OCI-LY3 (cell line): ENCODE results near the gene GRM3.

Experiments used
- H2AFZ ChIP-seq: fragments of 200-600, 300-600 bp; shearing (Covaris generic); 2 replicates; pipeline ENCODE4 v1.6.0; 2014; ENCODE audit warnings: antibody characterized with exemption, low read depth, low read length
- H3K27ac ChIP-seq: fragments of 200-600, 300-600 bp; sonication (generic); 2 replicates; pipeline ENCODE4 v1.5.1; 2014; ENCODE audit warnings: mild to moderate bottlenecking, low read length, moderate library complexity, mixed read lengths
- H3K27me3 ChIP-seq: fragments of 200-600, 300-600 bp; sonication (generic); 2 replicates; pipeline ENCODE4 v1.6.1; 2014; ENCODE audit warnings: low read depth, low read length, mixed read lengths
- H3K36me3 ChIP-seq: fragments of 200-600, 300-600 bp; sonication (generic); replicated peaks from 2 replicates; pipeline ENCODE3; 2014; ENCODE audit warnings: low read depth, low read length, mixed read lengths
- H3K4me1 ChIP-seq: fragments of 300-600, 200-600 bp; sonication (generic); 2 replicates; pipeline ENCODE4 v1.6.1; 2014; ENCODE audit warnings: low read length, mixed read lengths
- H3K4me2 ChIP-seq: fragments of 200-600, 300-600 bp; sonication (generic); 2 replicates; pipeline ENCODE4 v1.6.1; 2014; ENCODE audit warnings: low read length, mixed read lengths
- H3K4me3 ChIP-seq: fragments of 300-600, 200-600 bp; sonication (generic); 2 replicates; pipeline ENCODE4 v1.5.1; 2014; ENCODE audit warnings: antibody characterized with exemption, mild to moderate bottlenecking, low read length, moderate library complexity
- H3K79me2 ChIP-seq: fragments of 300-600, 200-600 bp; shearing (Covaris generic); 2 replicates; pipeline ENCODE4 v1.6.1; 2014; ENCODE audit warnings: mild to moderate bottlenecking, low read length, mixed read lengths
- H3K9ac ChIP-seq: fragments of 300-600, 200-600 bp; shearing (Covaris generic); 2 replicates; pipeline ENCODE4 v1.6.0; 2014; ENCODE audit warnings: mild to moderate bottlenecking, low read length, moderate library complexity
- H3K9me3 ChIP-seq: fragments of 200-600, 300-600 bp; shearing (Covaris generic); 2 replicates; pipeline ENCODE4 v1.6.1; 2014; ENCODE audit warnings: low read length, mixed read lengths; ENCODE audit not compliant: insufficient read depth
- H4K20me1 ChIP-seq: fragments of 200-600, 300-600 bp; sonication (generic); 2 replicates; pipeline ENCODE4 v1.6.1; 2016; ENCODE audit warnings: low read length, mixed read lengths; ENCODE audit not compliant: insufficient read depth
- CTCF ChIP-seq: fragments of 200-600, 300-600 bp; sonication (generic); IDR thresholded peaks from 2 replicates; pipeline ENCODE4 v1.5.1; 2014; ENCODE audit warnings: antibody characterized with exemption, low read length, low read depth
- EZH2phosphoT487 ChIP-seq: fragments of 200-600 bp; shearing (Covaris generic); IDR thresholded peaks from 2 replicates; pipeline ENCODE4 v1.6.1; 2018; ENCODE audit warnings: antibody characterized with exemption, mixed run types, low read depth

Gene GRM3

GRCh38 chr7:86793136-86793535 is 149.4 kb downstream of the GRM3 start:
- no peaks in the 10 kb centered on the region for H3K9me3 ChIP-seq
- no peaks in the 10 kb centered on the region for H4K20me1 ChIP-seq
- H3K79me2 ChIP-seq = no peaks in the 10 kb centered on the region
- no peak overlapping the region for H3K4me2 ChIP-seq
- H3K27me3 ChIP-seq = no peaks in the 10 kb centered on the region
- no peak overlapping the region for H3K9ac ChIP-seq
- H3K27ac ChIP-seq = no peak overlapping the region
- H2AFZ ChIP-seq = no peak overlapping the region
- no peak for TF ChIP-seq CTCF
- TF ChIP-seq EZH2phosphoT487 = no peak
- no peaks in the 10 kb centered on the region for H3K36me3 ChIP-seq
- peaks cover 13% of the 10 kb centered on the region for H3K4me1 ChIP-seq
- H3K4me3 ChIP-seq = no peak overlapping the region

- Histone ChIP-seq H3K4me3 (no peak overlapping the region), H3K4me1 (no peaks in the 10 kb centered on the region), H2AFZ (no peak overlapping the region), H3K9me3 (no peaks in the 10 kb centered on the region), H3K27ac (no peak overlapping the region), H3K36me3 (no peaks in the 10 kb centered on the region), H3K27me3 (no peaks in the 10 kb centered on the region), H3K9ac (no peak overlapping the region), H3K79me2 (no peaks in the 10 kb centered on the region), H3K4me2 (no peak overlapping the region), H4K20me1 (no peaks in the 10 kb centered on the region)
- peak; percentile 78 for TF ChIP-seq CTCF
- no peak for TF ChIP-seq EZH2phosphoT487
Observed at GRCh38 chr7:86814661-86815379, 171.1 kb downstream of the GRM3 start.

GRCh38 chr7:86815556-86815955 is 171.8 kb downstream of the GRM3 start:
- H3K4me2 ChIP-seq = no peak overlapping the region
- no peaks in the 10 kb centered on the region for H3K36me3 ChIP-seq
- H3K9me3 ChIP-seq = no peaks in the 10 kb centered on the region
- no peaks in the 10 kb centered on the region for H3K4me1 ChIP-seq
- H4K20me1 ChIP-seq = no peaks in the 10 kb centered on the region
- no peaks in the 10 kb centered on the region for H3K79me2 ChIP-seq
- no peaks in the 10 kb centered on the region for H3K27me3 ChIP-seq
- no peak overlapping the region for H3K27ac ChIP-seq
- H3K4me3 ChIP-seq = no peak overlapping the region
- no peak overlapping the region for H2AFZ ChIP-seq
- TF ChIP-seq EZH2phosphoT487 = no peak
- TF ChIP-seq CTCF = no peak
- H3K9ac ChIP-seq = no peak overlapping the region

- Histone ChIP-seq H3K9me3 (no peaks in the 10 kb centered on the region), H3K4me2 (no peak overlapping the region), H3K27me3 (no peaks in the 10 kb centered on the region), H3K4me3 (no peak overlapping the region), H3K79me2 (no peaks in the 10 kb centered on the region), H2AFZ (no peak overlapping the region), H3K9ac (no peak overlapping the region), H3K4me1 (no peaks in the 10 kb centered on the region), H3K27ac (no peak overlapping the region), H3K36me3 (no peaks in the 10 kb centered on the region), H4K20me1 (no peaks in the 10 kb centered on the region)
- no peak for TF ChIP-seq EZH2phosphoT487
- TF ChIP-seq CTCF = no peak
Observed at GRCh38 chr7:86818903-86819302, 175.2 kb downstream of the GRM3 start.
